DOHH2 (cell line): ENCODE data around the gene PIM3.

Source experiments
- H3F3A ChIP-seq: fragments of 200-600 bp; sonication (generic), shearing (Covaris generic); 2 replicates; pipeline ENCODE4 v1.6.0; 2016; ENCODE audit warnings: antibody characterized with exemption, mild to moderate bottlenecking; ENCODE audit not compliant: control insufficient read depth, insufficient read depth
- H3K27ac ChIP-seq: fragments of 200-600 bp; sonication (generic); 2 replicates; pipeline ENCODE4 v1.5.1; 2014; ENCODE audit warnings: low read depth, mild to moderate bottlenecking, low read length, moderate library complexity
- H3K27me3 ChIP-seq: fragments of 200-600 bp; sonication (generic); 2 replicates; pipeline ENCODE4 v1.6.1; 2014; ENCODE audit warnings: mild to moderate bottlenecking, low read length, mixed read lengths; ENCODE audit not compliant: control insufficient read depth
- H3K36me3 ChIP-seq: fragments of 200-600 bp; sonication (generic); 2 replicates; pipeline ENCODE4 v1.6.1; 2014; ENCODE audit warnings: mild to moderate bottlenecking, low read length, moderate library complexity, mixed read lengths; ENCODE audit not compliant: control insufficient read depth
- H3K4me1 ChIP-seq: fragments of 200-600 bp; sonication (generic); 2 replicates; pipeline ENCODE4 v1.6.1; 2014; ENCODE audit warnings: mild to moderate bottlenecking, low read length, mixed read lengths; ENCODE audit not compliant: control insufficient read depth
- H3K4me2 ChIP-seq: fragments of 200-600 bp; sonication (generic); 2 replicates; pipeline ENCODE4 v1.6.0; 2014; ENCODE audit warnings: mild to moderate bottlenecking, low read length, moderate library complexity
- H3K4me3 ChIP-seq: fragments of 200-600 bp; sonication (generic); 2 replicates; pipeline ENCODE4 v1.5.1; 2014; ENCODE audit warnings: mild to moderate bottlenecking, low read length, mixed read lengths
- H3K79me2 ChIP-seq: fragments of 200-600 bp; sonication (generic); 2 replicates; pipeline ENCODE4 v1.6.1; 2014; ENCODE audit warnings: mild to moderate bottlenecking, low read length, mixed read lengths; ENCODE audit not compliant: control insufficient read depth
- H3K9me2 ChIP-seq: fragments of 200-600 bp; sonication (generic); replicated peaks from 2 replicates; pipeline ENCODE4 v1.6.1; 2014; ENCODE audit warnings: mild to moderate bottlenecking, low read length, mixed read lengths; ENCODE audit not compliant: control insufficient read depth
- H3K9me3 ChIP-seq: fragments of 200-600 bp; sonication (generic); 2 replicates; pipeline ENCODE4 v1.6.1; 2014; ENCODE audit warnings: antibody characterized with exemption, low read length, mixed read lengths; ENCODE audit not compliant: control insufficient read depth, insufficient read depth
- H4K20me1 ChIP-seq: fragments of 200-600 bp; sonication (generic); 2 replicates; pipeline ENCODE4 v1.6.0; 2014; ENCODE audit warnings: low read depth, mild to moderate bottlenecking, antibody characterized with exemption, low read length, moderate library complexity; ENCODE audit not compliant: control insufficient read depth, insufficient read depth
- CTCF ChIP-seq: fragments of 200-600 bp; sonication (generic); IDR thresholded peaks from one replicate; pipeline ENCODE4 v1.5.1; 2014; ENCODE audit warnings: antibody characterized with exemption, mild to moderate bottlenecking, low read depth, low read length; ENCODE audit not compliant: poor library complexity, severe bottlenecking
- EZH2phosphoT487 ChIP-seq: fragments of 200-600 bp; sonication (generic); IDR thresholded peaks from 2 replicates; pipeline ENCODE4 v1.6.1; 2017; ENCODE audit warnings: borderline replicate concordance, mild to moderate bottlenecking, antibody characterized with exemption, low read length, moderate library complexity, mixed read lengths

Gene PIM3

GRCh38 chr22:49955581-49956417, 4.8 kb upstream of the PIM3 start:
- no peak overlapping the region for H3K4me2 ChIP-seq
- H3K79me2 ChIP-seq: peaks cover 7% of the 10 kb centered on the region
- TF ChIP-seq EZH2phosphoT487: no peak
- no peak for TF ChIP-seq CTCF
- H3K4me3 ChIP-seq: no peak overlapping the region
- H3K9me2 ChIP-seq: no peaks in the 10 kb centered on the region
- peaks cover 25% of the 10 kb centered on the region for H3K4me1 ChIP-seq
- H3K9me3 ChIP-seq: no peaks in the 10 kb centered on the region
- H4K20me1 ChIP-seq: no peaks in the 10 kb centered on the region
- H3F3A ChIP-seq: no peaks in the 10 kb centered on the region
- no peak overlapping the region for H3K27ac ChIP-seq
- no peaks in the 10 kb centered on the region for H3K27me3 ChIP-seq
- H3K36me3 ChIP-seq: no peaks in the 10 kb centered on the region

- TF ChIP-seq CTCF: no peak
- TF ChIP-seq EZH2phosphoT487: no peak
- Histone ChIP-seq H3K27me3 (no peaks in the 10 kb centered on the region), H3K79me2 (peaks cover 12% of the 10 kb centered on the region), H3K4me1 (peaks cover 19% of the 10 kb centered on the region), H3K9me3 (no peaks in the 10 kb centered on the region), H3K9me2 (no peaks in the 10 kb centered on the region), H3K27ac (no peak overlapping the region), H3K4me3 (no peak overlapping the region), H4K20me1 (peaks cover 2% of the 10 kb centered on the region), H3K36me3 (peaks cover 5% of the 10 kb centered on the region), H3K4me2 (no peak overlapping the region), H3F3A (no peaks in the 10 kb centered on the region)
These were observed 4.2 kb upstream of the PIM3 start for GRCh38 chr22:49956418-49956770.

- H3K79me2 ChIP-seq: peaks cover 20% of the 10 kb centered on the region
- H3F3A ChIP-seq: no peaks in the 10 kb centered on the region
- no peak for TF ChIP-seq CTCF
- no peak for TF ChIP-seq EZH2phosphoT487
- H3K36me3 ChIP-seq: peaks cover 13% of the 10 kb centered on the region
- peaks cover 6% of the 10 kb centered on the region for H4K20me1 ChIP-seq
- no peaks in the 10 kb centered on the region for H3K27me3 ChIP-seq
- no peak overlapping the region for H3K27ac ChIP-seq
- no peak overlapping the region for H3K4me3 ChIP-seq
- H3K4me2 ChIP-seq: no peak overlapping the region
- peaks cover 13% of the 10 kb centered on the region for H3K4me1 ChIP-seq
- H3K9me2 ChIP-seq: no peaks in the 10 kb centered on the region
- no peaks in the 10 kb centered on the region for H3K9me3 ChIP-seq
These were observed 3.4 kb upstream of the PIM3 start for GRCh38 chr22:49956914-49957825.
